Large intestine (tissue), 3 donors: ENCODE measurements around the gene LSM3. TPM values are rescaled to one million over a fixed set of nuclear protein-coding genes. Genes with fewer than 3 reads are reported as not detected.

Source experiments
- DNase-seq, 2 donors: peaks; one replicate each; pipeline versions ENCODE4 v3.0.0 to v3.0.0-alpha.2; 2013
- H3K27ac ChIP-seq: one replicate; pipeline ENCODE4 v1.5.1; 2013; ENCODE audit warnings: low read length
- H3K27me3 ChIP-seq: 2 replicates; pipeline ENCODE4 v1.6.1; 2013; ENCODE audit warnings: low read length; ENCODE audit not compliant: control insufficient read depth, insufficient read depth
- H3K36me3 ChIP-seq: 2 replicates; pipeline ENCODE4 v1.6.1; 2013; ENCODE audit warnings: low read length; ENCODE audit not compliant: control insufficient read depth, insufficient read depth
- H3K4me1 ChIP-seq: one replicate; pipeline ENCODE4 v1.6.1; 2013; ENCODE audit warnings: low read length; ENCODE audit not compliant: control insufficient read depth, insufficient read depth
- H3K4me3 ChIP-seq: one replicate; pipeline ENCODE4 v1.5.1; 2013; ENCODE audit warnings: low read length
- H3K9me3 ChIP-seq: one replicate; pipeline ENCODE4 v1.6.1; 2013; ENCODE audit warnings: mild to moderate bottlenecking, low read depth, low read length, moderate library complexity; ENCODE audit not compliant: control insufficient read depth
- WGBS: methylation state at CpG from one replicate; pipeline ENCODE4 v1.1.5; 2013; ENCODE audit warnings: low lambda C conversion rate; ENCODE audit not compliant: insufficient coverage; 5-methylcytosine and 5-hydroxymethylcytosine counted together
- polyA plus RNA-seq: library from polyadenylated mRNA; unstranded; fragments of 120-200 nt; gene quantifications from one replicate; pipeline ENCODE4 v1.2.1, GENCODE V29; 2013

The LSM3 gene
- polyA plus RNA-seq, 1 donor, result 13.7 TPM

GRCh38 chr3:14248849-14249523 lies 70.4 kb downstream of the LSM3 start:
- DNase-seq, result no peak
- Histone ChIP-seq H3K9me3 (no peaks in the 10 kb centered on the region), H3K27me3 (no peaks in the 10 kb centered on the region), H3K4me3 (no peak overlapping the region), H3K36me3 (no peaks in the 10 kb centered on the region), H3K4me1 (peaks cover 18% of the 10 kb centered on the region), H3K27ac (no peak overlapping the region)
- WGBS, result no CpG with 5 or more reads among the region's 5 CpGs

Other genes with a start within 250 kb of the LSM3 start
- gene CHCHD4, start 53.9 kb upstream of the LSM3 start, polyA plus RNA-seq, result 17.7 TPM
- gene TMEM43, start 53.8 kb upstream of the LSM3 start, polyA plus RNA-seq, result 39.4 TPM
- gene XPC, start 216 bp upstream of the LSM3 start, polyA plus RNA-seq, result 35.4 TPM
- gene SLC6A6, start 223.8 kb downstream of the LSM3 start, polyA plus RNA-seq, result 16.4 TPM